ENCODE data around the gene PSMG2. TPM values are rescaled to one million over a fixed set of nuclear protein-coding genes. Genes with fewer than 3 reads are reported as not detected.

PSMG2 gene
- total RNA-seq, 6 donors from 2014 or later, result 28.0 to 84.0 (median 62.6) TPM

DNA sequence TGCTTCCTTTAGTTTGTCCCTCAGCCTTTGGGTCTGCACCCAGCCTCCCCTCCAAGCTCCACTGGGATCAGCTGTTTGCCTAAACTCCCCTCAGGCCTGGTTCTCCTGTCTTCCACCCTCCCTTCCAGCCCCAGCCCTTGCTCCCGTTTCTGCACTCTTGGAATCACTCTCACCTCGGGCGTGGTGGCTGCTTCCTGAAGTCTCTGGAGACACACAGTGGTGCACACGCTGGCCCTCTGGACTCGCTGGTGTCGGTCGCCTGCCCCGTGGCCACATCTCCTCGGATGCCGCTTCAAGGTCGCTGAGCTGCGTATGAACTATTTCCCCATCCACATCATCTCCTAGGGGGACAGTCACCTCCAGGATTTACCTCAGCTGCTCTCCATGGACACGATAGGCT is 46.3 kb downstream of the PSMG2 start:
- no peak for TF ChIP-seq POLR2AphosphoS5 (IDR thresholded peaks at IDR 0.05)
- TF ChIP-seq, protein P1, sequence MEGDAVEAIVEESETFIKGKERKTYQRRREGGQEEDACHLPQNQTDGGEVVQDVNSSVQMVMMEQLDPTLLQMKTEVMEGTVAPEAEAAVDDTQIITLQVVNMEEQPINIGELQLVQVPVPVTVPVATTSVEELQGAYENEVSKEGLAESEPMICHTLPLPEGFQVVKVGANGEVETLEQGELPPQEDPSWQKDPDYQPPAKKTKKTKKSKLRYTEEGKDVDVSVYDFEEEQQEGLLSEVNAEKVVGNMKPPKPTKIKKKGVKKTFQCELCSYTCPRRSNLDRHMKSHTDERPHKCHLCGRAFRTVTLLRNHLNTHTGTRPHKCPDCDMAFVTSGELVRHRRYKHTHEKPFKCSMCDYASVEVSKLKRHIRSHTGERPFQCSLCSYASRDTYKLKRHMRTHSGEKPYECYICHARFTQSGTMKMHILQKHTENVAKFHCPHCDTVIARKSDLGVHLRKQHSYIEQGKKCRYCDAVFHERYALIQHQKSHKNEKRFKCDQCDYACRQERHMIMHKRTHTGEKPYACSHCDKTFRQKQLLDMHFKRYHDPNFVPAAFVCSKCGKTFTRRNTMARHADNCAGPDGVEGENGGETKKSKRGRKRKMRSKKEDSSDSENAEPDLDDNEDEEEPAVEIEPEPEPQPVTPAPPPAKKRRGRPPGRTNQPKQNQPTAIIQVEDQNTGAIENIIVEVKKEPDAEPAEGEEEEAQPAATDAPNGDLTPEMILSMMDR (IDR thresholded peaks at IDR 0.05), result no peak
- no peak for TF ChIP-seq EP300 (IDR thresholded peaks at IDR 0.05)
- no peak for TF ChIP-seq POLR2A (IDR thresholded peaks at IDR 0.05)
- WGBS, 2 donors, result 80% methylated on average over 13 of the region's 13 CpGs
- ATAC-seq (ENCODE audit: low FRiP score in 2 of 2) (no peak), DNase-seq (no peak)
- no peaks in the 10 kb centered on the region for H3K36me3 ChIP-seq
- H3K4me3 ChIP-seq, result no peak overlapping the region
- H3K27ac ChIP-seq, result no peak overlapping the region
- no peaks in the 10 kb centered on the region for H3K4me1 ChIP-seq
- H3K9me3 ChIP-seq, result no peaks in the 10 kb centered on the region
- no peaks in the 10 kb centered on the region for H3K27me3 ChIP-seq

DNA sequence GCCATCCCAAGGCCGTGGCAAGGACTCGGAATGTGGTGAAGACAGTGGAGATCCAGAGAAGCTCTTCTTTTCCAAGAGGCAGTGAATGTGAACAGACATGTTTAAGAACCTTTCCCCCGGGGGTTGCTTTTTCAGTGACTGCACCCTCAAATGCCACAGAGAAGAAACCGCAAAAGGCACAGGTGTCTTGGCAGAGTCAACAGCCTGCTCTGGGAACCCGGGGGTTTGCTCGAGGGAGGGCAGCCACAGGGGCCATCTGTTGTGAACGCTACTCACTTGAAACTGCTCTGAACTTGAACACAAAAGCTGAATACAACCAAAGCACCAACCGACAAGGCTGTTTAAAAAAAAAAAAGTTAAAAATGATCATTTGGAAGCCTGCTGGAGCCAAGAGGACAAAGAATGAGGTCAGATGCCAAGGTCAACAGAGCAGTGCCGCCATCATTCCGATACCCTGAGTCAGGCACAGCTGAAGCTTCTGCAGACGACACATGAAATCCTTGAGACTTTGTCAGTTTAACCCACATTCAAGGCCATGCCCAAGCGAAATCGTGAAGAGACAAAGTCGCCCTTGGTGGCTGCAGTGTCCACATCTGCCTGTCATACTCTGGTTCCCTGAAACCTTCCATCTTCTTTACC is 47.4 kb downstream of the PSMG2 start:
- ATAC-seq (ENCODE audit: low FRiP score in 2 of 2) (no peak), DNase-seq (no peak)
- no peaks in the 10 kb centered on the region for H3K27me3 ChIP-seq
- H3K9me3 ChIP-seq, result no peaks in the 10 kb centered on the region
- H3K4me3 ChIP-seq, result no peak overlapping the region
- H3K36me3 ChIP-seq, result no peaks in the 10 kb centered on the region
- H3K4me1 ChIP-seq, result no peaks in the 10 kb centered on the region
- TF ChIP-seq POLR2A (IDR thresholded peaks at IDR 0.05), result no peak
- TF ChIP-seq POLR2AphosphoS5 (IDR thresholded peaks at IDR 0.05), result no peak
- TF ChIP-seq, protein P1 (IDR thresholded peaks at IDR 0.05), result no peak
- no peak for TF ChIP-seq EP300 (IDR thresholded peaks at IDR 0.05)
- H3K27ac ChIP-seq, result no peak overlapping the region
- WGBS, 2 donors, result 84 to 88% methylated on average over 14 of the region's 14 CpGs

DNA sequence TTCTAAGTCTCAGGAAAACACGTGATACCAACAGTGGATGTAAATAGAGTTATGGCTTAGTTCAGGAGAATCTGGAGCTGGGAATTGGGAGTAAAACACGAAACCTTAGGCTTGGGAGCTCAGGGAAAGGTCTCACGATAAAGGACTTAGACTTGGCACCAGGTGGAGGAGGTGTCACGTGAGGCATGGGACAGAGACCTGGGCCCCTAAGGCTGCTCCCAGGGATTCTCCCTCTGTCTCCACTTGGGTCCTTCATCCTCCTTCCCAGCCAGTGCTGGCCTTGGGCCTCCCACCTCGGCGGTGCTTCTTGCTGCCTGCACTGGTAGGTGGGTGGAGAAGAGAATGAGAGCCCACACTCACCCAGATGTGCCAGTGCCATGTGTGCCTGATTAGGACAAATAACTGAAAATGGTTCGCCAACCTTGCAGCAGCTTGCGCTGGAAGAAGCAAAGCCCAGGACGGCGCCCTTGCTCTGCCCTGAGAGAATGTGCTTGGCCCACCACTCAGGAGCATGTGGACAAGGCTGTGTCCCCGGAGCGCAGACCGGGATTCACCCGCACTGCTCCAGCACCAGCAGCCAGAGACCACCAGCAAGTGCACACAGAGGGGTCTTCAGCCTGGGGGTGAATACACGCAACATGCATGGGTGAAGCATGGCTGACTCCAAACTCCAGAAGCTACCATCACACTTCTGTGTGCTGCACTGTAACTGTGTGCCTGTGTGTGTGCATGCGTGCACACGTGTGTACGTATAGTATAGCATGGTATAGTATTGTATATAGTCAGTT is 48.1 kb downstream of the PSMG2 start:
- Histone ChIP-seq H3K36me3 (no peaks in the 10 kb centered on the region), H3K4me3 (no peak overlapping the region), H3K27me3 (no peaks in the 10 kb centered on the region), H3K4me1 (no peaks in the 10 kb centered on the region), H3K27ac (no peak overlapping the region), H3K9me3 (no peaks in the 10 kb centered on the region)
- TF ChIP-seq, protein P1 (IDR thresholded peaks at IDR 0.05), result no peak
- TF ChIP-seq EP300 (IDR thresholded peaks at IDR 0.05) (no peak), POLR2AphosphoS5 (IDR thresholded peaks at IDR 0.05) (no peak), POLR2A (IDR thresholded peaks at IDR 0.05) (no peak)
- peak in 1 of 2 donors; percentile 30 for ATAC-seq (ENCODE audit: low FRiP score in 2 of 2)
- no peak for DNase-seq
- WGBS, 2 donors, result 88 to 91% methylated on average over 13 to 18 of the region's 18 CpGs

GRCh38 chr18:12751503-12751884 is 48.7 kb downstream of the PSMG2 start:
- Histone ChIP-seq H3K4me3 (no peak overlapping the region), H3K4me1 (no peaks in the 10 kb centered on the region), H3K27me3 (no peaks in the 10 kb centered on the region), H3K36me3 (no peaks in the 10 kb centered on the region), H3K27ac (no peak overlapping the region), H3K9me3 (no peaks in the 10 kb centered on the region)
- no peak for DNase-seq
- no peak for TF ChIP-seq POLR2A (IDR thresholded peaks at IDR 0.05)
- TF ChIP-seq, protein P1 (IDR thresholded peaks at IDR 0.05), result no peak
- 85 to 94% methylated on average over 3 to 5 of the region's 5 CpGs for WGBS, 2 donors
- peak in 1 of 2 donors; percentile 30 for ATAC-seq (ENCODE audit: low FRiP score in 2 of 2)

Data from upper lobe of left lung (tissue), 6 donors.